Measurements from ENCODE around the gene PACSIN3.
A peak's percentile ranks its signal among the peaks of the same experiment; 100 is the strongest.

The PACSIN3 gene

DNA sequence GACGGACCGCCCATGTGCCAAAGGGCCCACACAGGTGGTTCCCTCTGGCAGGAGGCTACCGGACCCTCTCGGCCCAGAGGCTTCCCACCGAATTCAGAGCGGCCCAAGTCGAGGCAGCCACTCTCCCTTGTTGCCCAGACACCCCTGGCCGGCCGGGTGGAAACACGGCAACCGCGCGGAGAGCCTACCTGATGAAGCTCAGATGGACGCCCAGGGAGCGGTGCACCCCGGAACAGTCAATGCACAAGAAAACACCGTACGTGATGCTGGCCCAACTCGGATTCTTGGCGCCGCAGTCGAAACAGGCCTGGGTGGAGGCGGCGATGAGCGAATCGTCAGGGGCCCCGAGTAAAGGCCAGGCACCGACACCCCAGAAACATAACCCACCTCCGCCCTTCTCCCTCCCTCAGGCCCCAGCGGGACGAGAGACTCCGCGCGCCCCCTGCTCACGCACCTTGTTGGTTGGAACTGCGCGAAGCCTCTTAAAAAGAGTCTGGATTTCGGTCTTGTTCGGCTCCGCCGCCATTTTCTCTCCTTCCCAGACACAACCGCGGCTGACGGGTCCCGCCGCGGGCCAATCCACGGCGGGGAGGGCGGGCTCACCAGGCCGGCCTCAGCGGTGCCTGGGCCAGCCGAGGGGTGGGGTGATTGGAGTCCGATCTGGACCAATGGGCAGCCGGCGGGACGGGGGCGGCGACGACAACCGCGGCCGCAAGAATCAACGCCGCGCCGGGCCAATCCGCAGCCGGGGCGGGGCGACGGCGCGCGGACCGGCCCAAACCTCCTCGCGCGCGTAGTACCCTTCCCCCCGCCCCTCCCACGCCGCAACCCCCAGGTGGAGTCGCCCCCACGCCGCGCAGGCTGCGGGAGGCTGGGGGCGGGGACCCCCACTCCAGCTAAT, 9.7 kb downstream of the PACSIN3 start, which contains the start of gene ARFGAP2:
Gene ARFGAP2, minus strand, starts transcription at position 552 of the 901 bp plus-strand sequence. Its CDS starts 26 bp downstream, at position 526.
- DNase-seq (ENCODE audit: low spot score): peak; percentile 98

DNA sequence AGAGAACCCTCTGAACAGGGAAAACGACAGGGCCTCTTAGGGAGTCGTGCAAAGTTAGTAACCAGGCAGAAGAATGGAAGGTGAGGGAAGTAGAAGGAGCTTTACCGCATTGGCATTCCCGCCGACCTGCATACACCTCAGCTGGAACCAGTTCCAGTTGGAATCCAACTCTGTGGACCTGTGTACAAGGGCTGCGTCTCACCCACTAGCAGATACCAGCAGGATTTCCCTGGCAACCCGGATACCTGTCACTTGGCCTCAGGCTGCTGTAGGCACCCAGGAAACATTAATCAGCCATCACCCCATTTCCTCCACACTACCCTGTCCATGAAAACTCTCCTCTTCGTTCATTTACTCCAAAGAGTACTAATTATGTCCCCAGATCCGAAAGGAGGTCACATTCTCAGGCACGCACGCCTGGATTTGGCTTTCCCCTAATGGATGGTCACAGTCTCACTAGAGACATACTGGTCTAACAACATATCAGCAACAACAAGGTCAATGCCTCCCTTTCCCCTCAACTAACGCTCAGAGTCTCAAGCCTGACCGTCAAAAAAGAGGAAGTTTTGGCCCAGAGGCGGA, 10.4 kb downstream of the PACSIN3 start:
- no peak for DNase-seq (ENCODE audit: low spot score)

DNA sequence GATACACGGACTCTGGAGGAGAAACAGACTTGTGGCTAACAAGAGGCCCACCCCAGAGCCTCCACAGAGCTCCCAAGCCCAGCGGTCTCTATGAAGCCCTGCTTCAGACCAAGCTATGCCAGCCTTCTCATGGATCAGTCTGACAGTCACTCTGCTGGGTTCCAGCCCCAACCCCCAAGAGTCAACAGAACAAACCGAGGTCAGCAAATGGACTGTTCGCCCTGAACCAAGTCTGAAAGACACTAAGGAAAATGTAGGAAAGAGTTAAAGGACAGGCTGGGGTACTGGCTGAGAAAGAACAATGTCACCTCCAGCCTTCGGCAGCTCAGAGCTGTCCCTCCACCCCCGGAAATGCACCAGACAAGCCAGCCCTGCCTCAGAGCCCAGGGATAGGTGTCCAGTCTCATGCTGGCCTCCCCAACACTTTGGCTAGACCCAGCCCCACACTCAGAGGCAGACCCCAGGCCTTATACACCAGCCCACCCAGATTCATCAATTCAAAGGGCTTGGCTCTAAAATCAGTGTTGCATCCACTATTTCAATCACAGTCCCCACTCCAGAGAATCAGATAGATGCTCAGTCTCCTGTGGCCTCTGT, 13.4 kb downstream of the PACSIN3 start:
- DNase-seq (ENCODE audit: low spot score): no peak

DNA sequence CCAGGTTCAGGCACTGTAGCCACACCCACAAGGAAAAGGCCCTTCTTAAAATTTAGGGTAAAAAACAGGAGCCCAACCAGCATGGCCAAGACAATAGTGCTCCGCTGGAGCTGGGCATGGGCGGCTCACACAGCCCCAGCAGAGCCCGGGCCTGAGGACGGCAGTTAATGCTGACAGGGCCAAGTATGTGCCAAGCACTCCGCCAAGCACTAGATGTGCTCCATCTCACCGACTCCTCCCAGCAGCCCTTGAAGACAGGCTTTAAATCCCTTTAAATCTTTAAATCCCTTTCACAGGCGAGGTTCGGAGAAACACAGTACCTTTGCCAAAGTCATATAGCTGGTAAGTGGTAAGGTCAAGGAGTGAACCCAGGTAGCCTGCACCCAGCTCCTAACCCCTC, 14.4 kb downstream of the PACSIN3 start:
- DNase-seq (ENCODE audit: low spot score): no peak

DNA sequence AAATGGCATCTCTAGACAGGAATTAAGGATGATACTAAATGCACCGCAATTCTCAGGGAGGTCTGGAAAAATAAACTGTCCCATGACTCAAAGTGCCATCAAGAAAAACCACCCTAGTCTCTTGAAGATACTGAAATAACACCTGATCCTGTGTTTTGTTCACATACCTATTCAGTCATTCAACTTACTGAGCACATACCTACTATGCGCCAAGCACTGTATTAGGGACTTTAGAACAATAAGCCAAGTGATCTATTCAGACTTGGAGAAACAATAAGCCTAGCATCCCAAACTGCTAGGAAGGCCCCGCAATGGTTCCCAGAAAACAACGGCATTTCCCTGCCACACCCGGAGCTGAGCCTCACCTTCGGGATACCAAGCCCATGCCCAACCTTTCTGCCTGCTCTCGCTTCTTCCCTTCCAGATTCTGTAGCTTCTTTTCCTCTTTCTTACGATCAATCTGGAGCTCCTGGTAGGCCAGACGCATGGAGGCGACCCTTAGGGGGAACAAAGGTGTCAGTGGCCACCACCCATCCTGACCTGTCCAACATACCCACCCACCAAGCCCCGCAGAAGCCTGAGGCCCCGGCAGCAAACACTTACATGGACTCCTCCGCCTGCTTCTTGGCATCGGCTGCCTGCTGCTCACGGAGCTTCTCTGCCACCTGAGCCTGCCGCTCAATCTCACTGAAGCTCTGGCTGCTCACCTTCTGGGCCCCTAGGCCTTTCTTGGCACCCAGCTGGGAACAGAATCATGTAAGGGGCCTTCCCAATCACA, 15.0 kb downstream of the PACSIN3 start:
- DNase-seq (ENCODE audit: low spot score): no peak

DNA sequence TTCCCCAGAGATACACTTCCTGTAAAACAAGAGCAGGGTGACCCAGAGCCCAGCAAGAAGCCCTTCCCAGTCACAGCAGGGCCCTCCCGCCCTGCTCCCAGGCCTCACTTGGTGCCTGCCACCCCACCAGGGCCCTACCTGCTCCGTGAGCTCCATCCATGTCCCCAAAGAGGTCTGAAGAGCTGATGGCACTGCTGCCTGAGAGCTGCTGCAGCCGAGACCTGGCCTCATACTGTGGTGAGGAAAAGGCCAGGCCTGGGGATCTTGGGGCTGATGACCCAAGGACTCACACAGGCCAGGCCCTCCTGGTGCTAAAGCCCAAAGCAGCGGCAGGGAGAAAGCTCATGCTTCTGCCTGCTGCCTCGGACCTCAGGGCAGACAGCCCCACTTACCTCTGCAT, 19.9 kb downstream of the PACSIN3 start:
- DNase-seq (ENCODE audit: low spot score): no peak

DNA sequence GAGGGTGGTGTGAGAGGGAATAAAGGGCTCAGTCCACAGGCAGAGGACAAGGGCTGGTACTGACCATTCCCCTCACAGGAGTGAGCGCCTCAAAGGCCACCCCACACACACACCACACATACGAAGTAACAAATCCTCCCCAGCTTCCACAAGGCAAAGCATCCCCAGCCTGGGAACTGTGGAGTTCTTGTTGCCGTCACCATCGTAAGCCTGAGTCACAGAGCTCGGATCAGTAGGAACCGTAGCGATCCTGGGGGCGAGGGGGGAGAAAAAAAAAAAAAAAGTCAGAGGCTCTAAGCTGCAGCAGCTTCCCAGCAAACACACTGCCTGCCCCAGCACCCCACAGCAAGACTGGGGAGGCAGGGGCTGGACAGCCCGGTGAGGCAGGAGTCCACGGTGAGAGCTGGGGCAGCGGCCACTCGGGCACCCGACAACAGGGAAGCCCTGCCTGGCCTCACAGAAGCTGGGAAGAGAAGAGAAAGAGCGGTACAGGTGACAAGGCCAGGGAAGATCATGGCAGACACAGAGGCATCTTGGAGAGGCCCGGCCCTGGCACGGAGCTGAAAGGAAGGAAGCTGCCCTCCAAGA, 20.9 kb downstream of the PACSIN3 start:
- no peak for DNase-seq (ENCODE audit: low spot score)

DNA sequence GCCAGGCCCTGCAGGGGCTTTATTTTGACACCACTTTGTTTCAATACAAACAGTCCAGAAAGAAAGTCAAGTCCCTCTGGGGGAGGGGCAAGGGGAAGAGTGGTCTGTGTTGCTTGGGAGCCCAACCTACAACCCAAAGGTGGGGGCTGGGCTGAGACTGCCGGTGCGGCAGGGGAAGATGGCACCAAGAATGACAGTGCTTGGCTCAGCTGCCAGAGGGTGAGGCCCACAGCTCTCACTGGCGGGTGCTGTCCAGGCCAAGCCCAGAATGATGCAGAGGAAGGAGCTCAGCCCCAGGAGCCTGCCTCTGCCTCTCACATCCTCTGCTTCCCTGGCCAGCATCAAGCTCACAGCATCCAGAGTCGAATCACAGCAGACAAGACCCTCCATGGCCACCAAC, 21.9 kb downstream of the PACSIN3 start:
- no peak for DNase-seq (ENCODE audit: low spot score)

DNA sequence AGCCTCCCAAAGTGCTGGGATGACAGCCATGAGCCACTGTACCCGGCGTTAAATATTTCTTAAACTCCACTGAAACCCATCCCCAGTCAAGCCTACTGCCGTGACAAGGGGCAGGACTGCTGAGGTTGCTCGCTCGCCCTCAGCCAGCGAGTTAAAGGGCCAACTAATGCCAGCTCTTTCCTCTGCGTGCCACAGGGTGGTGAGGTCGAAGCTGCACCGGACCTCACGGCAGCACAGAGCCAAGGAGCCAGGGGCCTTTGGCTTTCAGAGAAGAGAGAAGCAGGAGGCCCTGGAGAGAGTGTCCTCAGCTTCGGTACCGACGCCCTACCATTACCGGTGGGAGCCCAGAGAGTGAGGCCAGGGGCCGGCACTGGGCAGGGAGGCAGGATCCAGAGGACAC, 22.3 kb downstream of the PACSIN3 start:
- DNase-seq (ENCODE audit: low spot score): no peak

DNA sequence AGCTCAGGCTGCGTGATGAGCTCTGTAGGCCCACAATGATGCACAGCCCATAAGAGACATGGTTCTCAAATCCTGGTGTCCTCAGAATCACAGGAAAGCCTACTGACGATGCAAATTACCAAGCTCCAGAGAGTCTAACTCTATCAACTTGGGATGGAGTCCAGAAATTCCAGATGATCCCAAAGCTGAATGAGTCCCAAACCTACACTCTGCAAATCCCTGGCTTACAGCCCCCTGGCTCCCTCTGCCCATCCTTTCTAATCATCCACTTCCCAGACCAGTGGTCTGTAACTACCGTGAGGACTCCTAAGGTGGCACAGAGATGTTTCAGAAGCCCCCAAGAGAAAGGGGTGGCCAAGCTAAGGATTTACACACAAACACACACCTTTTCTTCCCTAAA, 23.0 kb downstream of the PACSIN3 start:
- DNase-seq (ENCODE audit: low spot score): no peak

DNA sequence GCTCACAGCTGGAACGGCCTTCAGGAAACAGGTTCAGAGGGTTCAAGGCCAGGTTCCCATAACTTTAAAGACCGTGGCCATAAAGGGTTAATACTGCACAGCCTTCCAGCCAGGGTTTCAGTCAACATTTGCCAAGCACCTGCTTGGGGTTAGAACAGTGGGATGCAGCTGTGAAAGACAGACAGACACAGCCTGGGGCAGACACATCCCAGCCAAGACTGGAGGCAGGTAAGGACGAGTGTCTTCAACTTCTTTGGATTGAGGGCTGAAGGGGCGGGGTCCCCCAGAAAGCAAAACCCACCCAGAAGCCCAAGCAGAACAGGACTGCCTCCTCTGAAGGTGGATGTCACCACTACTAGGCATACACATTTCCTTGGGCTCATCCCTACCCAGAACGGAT, 23.8 kb downstream of the PACSIN3 start:
- no peak for DNase-seq (ENCODE audit: low spot score)

DNA sequence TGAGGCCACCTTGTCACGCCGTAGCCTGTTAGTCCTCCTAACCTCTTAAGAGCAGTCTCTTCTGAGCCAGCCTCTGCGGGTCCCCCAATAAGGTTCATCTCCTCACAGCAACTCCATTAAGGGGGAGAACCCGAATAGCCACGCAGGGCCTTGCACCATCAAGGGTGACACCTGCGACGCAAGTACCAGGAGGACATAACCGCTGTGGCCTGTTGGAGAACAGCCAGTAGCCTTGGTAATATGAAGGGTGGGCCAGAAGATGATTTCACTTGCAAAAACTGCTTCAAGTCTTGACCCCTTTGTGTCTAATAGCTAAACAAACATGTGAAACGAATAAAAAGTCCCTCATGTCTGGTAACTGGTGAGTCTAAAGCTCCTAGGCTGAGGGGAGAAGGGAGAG, 24.3 kb downstream of the PACSIN3 start:
- no peak for DNase-seq (ENCODE audit: low spot score)

DNA sequence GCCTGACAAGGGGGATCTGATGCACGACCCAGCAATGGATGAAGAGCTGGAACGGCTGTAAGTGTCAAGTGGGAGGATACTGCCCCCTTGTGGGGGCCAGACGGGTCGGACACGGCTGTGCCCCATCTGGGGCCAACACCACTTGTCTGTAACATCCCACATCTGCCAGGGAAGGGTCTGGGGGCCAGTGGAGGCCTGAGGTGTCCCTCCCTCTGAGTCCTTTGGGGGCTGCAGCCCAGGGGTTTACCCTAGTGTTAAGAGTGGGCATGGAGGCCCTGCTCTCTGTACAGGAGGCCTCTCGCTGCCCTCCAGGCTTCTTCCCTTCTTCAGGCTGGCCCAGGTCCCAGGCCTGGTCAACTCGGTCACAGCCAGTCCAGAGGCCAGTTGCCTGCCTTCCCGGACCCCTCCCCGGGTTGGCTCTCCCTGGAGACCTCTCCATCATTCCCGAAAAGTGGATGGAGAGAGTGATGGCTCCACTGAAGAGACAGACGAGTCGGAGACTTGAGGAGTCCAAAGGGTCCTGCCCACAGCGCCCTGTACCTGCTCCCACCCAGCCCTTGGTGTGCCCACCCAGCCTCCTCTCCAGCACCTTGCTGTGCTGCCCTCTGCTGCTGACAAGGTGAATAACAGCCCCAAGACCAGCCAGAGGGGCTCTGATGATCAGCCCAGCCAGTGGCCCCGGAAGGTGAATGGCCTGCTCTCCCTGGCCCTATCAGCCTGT, 24.9 kb downstream of the PACSIN3 start:
- DNase-seq (ENCODE audit: low spot score): peak; percentile 92

DNA sequence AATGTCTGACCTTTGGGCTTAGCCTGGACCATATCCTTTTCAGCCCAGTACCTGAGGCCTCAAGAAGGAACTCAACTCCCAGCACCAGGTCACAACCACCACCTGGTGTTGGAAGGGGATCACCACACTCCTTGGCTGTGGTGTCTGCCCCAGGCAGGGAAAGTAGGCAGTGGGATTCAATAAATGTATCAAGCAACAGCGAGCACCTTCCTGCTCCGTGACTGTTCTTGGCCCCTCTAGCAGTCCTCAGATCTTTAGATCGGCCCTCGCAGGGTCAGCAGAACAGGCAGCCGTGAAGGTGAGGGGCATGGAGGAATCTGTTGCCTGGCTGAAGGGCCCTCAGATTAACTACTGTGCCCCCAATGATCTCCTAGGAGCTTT, 25.5 kb downstream of the PACSIN3 start:
- no peak for DNase-seq (ENCODE audit: low spot score)

DNA sequence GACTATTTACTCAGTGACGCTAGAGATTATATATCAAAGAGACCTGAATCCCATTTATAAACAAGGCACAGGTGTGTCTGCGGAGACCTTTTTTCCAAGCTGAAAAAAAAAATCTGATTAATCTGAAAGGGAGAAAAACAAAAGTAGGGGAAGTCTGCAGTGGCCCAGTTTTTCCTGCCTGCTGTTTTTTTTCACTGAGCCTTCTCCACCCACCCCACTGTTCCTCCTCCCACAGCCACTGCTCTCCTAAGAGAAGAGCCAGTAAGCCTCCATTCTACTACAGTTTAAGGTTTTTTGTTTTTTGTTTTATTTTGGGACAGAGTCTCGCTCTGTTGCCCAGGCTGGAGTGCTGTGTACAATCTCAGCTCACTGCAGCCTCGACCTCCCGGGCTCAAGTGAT, 28.0 kb downstream of the PACSIN3 start:
- DNase-seq (ENCODE audit: low spot score): no peak

DNA sequence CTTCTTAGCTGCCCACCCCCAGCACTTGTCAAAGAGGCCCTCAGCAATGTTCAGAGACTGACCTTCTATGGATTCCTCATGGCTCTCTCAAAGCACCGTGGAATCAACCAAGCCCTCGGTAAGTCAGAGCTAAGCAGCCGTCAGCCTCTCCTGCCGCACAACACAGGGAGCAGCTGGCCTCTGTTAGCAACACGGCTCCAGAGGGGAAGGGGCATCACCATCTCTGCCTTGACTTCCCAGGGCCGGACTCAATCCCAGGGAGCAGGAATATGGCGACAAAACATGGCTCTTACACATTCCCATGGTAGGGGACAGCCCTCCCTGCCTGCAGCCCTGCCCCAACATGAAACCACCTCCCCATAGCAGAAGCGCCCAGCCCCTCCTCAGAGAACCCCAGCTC, 28.4 kb downstream of the PACSIN3 start:
- no peak for DNase-seq (ENCODE audit: low spot score)

DNA sequence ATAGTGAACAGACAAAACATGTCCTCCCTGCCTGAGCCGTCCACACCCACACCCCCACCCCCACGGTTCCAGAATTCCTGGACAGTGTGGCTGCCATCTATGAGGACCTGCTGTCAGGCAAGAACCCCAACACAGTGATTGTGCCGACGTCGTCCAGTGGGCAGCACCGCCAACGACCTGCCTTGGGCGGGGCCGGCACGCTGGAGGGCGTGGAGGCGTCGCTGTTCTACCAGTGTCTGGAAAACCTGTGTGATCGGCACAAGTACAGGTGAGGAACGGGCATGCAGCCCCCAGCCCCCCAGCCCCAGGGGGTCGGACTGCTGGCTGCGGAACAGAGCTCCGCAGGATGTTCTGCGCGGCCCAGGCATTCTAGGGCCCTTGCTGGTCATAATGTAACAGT, 29.3 kb downstream of the PACSIN3 start:
- DNase-seq (ENCODE audit: low spot score): no peak

DNA sequence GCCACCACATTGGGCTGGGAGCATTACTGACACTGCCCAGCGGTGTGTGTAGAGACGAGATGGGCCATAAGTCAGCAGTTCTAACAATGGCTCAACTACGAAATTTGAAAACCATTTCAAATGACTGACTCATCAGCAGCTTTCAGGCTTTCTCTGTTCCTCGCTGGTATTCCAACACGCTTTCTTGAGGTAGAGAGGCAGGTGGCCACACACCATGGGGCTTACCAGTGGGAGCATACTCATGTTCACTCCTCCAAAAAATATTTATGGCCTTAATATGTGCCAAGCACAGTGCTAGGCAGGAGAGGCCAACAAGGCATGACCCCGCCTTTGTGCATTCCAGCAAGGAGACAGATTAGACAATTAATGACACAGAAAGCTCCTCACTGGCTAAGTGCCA, 29.9 kb downstream of the PACSIN3 start:
- DNase-seq (ENCODE audit: low spot score): no peak

DNA sequence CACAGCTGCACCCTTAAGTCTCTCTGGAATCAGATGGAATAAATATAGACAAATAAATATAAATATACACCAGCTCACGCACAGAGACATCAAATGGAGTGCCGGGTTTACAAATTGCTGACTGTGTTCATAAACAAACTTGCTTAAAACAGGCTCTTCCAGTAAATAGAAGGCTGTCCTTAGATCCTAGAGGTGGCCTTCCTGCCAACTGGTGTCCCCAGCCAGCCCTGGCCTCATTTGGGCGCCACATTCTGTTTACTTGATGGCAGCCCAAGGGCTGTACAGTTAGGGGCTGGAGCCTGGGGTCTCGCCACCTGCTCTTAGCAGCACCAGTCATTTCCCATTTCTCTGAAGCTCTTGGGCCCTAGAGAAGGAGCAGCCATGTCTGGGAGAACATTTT, 30.4 kb downstream of the PACSIN3 start:
- no peak for DNase-seq (ENCODE audit: low spot score)

DNA sequence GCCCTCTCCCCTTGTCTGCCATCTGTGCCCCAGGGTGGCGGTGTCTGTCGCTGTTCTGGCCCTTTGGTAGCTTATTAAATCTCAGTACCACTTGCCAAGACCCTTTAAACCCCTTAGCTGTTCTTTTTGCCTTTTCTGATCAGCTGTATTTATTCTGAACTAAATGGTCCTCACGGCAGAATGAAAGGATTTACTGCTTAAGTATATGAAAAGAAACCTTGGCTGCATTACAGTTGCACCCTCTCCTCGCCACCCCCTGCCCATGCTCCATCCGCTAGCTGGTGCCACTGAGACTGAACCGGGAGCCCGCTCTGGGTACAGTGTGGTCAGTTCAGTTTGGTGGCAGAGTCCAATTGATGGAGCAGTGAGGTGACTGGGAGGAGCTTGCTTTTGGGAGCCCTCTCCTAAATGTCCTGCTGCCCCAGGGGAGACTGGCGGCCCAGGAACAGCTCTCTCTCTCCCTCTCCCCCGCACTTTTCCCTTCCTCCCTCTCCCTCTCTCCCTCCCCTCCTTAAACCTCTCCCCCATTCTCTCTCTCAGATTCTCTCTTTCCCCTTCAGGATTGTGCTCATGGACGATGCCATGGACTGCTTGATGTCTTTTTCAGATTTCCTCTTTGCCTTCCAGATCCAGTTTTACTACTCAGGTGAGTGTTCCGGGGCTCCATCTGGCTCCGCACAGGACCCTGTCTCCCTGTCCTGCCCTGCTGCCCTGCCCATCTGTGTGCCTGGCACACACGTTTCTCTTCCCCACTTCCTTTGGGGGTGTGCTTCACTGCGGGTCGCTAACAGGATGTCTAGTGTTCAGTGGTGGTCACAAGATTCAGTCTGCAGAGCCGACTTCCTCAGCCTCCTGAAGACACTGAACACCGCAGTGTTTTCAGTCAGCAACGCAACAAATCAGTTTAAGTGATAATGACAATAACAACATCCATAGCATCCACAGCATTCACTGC, 31.3 kb downstream of the PACSIN3 start:
- DNase-seq (ENCODE audit: low spot score): peak; percentile 68

Measured in COLO829 (cell line).